NCI-H460 (cell line): ENCODE data around the gene SHROOM3. TPM values are rescaled to one million over a fixed set of nuclear protein-coding genes. Genes with fewer than 3 reads are reported as not detected.
"Not testable (repeated sequence)": the region's sequence is repeated elsewhere in the genome, so short reads cannot be mapped to it uniquely, and the experiment has no call there.

Source experiments
- DNase-seq: peaks from one replicate; pipeline ENCODE4 v3.0.0-alpha.2; 2016; ENCODE audit warnings: low read depth; ENCODE audit errors: extremely low read depth
- total RNA-seq: library from RNA; depleted of rRNA; stranded (reverse); fragments of >200 nt; shearing (Covaris generic); gene quantifications from 2 replicates; pipeline ENCODE4 v1.2.3, GENCODE V29; 2014

The SHROOM3 gene
- total RNA-seq, 1 experiment from 2014 or later = 0.40 TPM

- no peak for DNase-seq
Observed at GRCh38 chr4:76585897-76586360, 150.9 kb downstream of the SHROOM3 start.

DNA sequence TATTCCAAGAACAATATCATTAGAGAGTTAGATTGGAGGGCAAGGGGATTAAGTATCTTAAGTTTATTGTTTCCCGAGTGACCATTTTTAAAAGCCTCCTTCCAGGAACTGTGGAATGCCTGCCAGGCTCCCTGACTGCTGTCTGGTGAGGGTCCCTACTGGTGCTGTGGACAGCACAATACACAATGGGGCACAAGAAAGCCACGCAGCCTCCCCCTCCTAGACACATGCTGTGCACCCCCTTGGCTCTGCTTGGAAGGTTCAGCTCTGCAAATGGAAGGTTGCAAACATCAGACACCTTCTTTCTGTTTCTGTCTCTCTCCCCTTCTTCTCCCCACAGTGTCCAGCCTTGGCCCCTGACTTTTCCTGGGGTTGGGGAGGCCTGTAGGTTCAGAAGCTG, 153.2 kb downstream of the SHROOM3 start:
- DNase-seq = no peak

DNA sequence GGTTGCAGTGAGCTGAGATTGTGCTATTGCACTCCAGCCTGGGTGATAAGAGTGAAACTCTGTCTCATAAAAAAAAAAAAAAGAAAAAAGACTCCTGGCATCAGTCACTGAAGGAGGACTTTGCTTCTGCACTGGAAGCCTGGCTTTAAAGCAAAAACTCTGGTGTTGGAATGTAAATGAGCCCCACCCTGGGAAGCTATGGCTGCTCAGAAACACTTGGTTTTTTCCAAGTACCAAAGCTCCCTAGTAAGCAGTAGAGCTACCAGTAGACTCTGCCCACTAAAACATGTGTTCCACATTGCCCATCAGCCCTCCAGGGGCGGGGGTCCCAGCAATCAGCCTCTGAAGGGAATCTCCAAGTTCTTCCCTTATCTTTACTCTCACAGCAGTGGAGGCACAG, 154.4 kb downstream of the SHROOM3 start:
- DNase-seq = no peak

GRCh38 chr4:76589872-76590797, 155.1 kb downstream of the SHROOM3 start:
- no peak for DNase-seq

GRCh38 chr4:76590798-76591281, 155.8 kb downstream of the SHROOM3 start:
- no peak for DNase-seq

DNA sequence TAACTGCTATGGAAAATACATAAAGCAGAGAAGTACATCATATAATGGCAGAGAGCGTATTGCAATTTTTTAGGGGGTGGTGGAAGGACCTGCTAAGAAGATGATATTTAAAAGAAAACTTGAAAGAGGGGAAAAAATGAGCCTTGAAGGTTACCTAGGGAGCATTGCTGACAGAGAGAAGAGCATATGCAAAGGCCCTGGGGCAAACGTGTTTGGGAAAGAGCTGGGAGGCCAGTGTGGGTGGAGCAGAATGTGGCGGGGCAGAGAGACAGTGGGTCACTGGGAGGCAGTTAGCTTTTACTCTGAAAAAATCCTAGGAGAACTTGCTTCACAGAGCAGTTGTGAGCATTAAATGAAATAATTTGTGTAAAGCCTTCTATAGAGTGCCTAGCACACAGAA, 157.0 kb downstream of the SHROOM3 start:
- DNase-seq = no peak

GRCh38 chr4:76592460-76592859, 157.4 kb downstream of the SHROOM3 start:
- no peak for DNase-seq

DNA sequence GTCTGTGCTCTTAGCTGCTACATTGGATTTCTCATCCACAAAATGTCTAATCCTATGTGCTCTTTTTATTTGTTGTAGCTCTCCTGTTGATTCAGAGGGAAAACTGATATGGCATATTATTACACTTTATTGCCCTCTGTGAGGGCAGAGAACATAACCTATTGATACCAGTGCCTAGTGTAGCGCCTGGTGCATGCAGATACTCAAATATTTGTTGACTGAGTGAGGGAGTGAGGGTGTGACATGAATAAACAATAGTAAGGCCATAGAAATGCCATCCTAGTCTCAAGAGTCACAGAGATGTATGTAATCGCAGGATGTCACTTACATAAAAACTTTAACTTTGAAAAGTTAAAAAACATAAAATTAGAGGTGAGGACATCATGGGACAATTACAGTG, 159.1 kb downstream of the SHROOM3 start:
- DNase-seq = no peak

GRCh38 chr4:76595435-76595834, 160.4 kb downstream of the SHROOM3 start:
- DNase-seq = no peak

- no peak for DNase-seq
Observed at GRCh38 chr4:76596713-76597112, 161.7 kb downstream of the SHROOM3 start.

GRCh38 chr4:76597423-76597979, 162.5 kb downstream of the SHROOM3 start:
- DNase-seq = no peak

DNA sequence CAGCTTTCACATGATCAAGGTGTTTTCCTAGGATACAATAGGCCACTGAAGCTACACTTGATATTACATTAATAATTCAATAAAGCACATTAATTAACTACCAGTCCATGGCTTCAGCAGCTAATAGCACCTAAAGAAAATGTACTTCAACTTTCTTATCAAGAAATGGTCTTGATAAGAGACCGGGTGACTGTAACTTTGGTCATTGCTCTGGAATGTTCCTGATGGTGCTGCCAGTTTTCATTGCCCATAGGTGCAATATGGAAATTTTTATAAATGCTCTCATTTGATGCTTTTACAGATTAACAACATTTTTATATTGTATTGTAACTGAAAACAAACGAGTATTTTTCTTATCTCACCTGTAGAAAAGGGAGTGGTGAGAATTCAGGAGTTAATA, 165.4 kb downstream of the SHROOM3 start:
- DNase-seq = no peak

GRCh38 chr4:76601791-76602190, 166.8 kb downstream of the SHROOM3 start:
- no peak for DNase-seq

- no peak for DNase-seq
Observed at GRCh38 chr4:76605099-76605563, 170.1 kb downstream of the SHROOM3 start.

DNA sequence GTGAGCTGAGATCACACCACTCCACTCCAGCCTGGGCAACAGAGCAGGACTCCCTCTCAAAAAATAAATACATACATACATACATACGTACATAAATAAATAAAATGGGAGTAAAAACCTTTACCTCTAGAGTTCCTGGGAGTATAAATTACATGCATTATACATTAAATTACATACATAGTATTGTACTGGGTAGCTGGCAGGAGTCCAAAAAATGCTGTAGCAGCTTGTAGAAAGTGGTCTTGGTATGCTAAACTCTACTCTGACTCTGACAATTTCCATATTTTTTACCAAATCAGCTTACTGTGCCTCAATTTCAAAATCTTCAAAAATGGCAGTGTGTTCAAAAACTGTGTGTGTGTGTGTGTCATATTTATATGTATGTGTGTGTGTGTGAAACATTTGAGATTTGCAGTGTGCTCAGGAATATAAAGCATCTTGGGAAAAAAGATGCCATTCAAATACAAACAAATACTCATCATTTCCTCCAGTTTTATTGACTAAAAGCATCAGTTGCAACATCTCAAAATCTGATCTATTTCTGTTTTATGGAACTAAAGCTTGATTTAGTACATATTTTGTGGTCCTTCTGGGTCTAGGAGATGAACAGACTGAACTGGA, 171.7 kb downstream of the SHROOM3 start:
- DNase-seq = no peak

DNA sequence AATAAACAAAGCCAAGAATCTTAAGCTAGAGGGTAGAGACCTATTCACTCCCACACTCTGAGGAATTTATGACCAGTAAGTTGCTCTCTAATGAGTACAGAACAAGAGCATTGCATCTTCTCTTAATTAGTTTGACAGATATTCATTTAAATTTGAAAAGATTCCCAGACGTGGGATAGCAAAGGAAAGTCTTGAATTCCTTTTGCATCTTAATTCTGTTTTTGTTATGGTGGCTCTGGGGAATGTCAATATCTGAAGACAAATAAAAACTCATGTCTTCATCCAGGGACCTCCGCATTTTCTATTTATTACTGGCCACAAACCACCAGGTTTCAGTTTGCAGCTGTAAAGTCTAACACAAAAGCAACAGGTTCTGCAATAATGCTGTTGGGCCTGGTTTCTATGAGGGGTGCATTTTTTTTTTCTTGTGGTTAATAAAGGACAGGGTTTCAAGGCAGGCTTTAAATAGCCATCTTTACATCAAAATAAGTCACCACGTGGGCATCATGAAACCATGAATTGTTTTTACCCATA, 172.3 kb downstream of the SHROOM3 start:
- no peak for DNase-seq

DNA sequence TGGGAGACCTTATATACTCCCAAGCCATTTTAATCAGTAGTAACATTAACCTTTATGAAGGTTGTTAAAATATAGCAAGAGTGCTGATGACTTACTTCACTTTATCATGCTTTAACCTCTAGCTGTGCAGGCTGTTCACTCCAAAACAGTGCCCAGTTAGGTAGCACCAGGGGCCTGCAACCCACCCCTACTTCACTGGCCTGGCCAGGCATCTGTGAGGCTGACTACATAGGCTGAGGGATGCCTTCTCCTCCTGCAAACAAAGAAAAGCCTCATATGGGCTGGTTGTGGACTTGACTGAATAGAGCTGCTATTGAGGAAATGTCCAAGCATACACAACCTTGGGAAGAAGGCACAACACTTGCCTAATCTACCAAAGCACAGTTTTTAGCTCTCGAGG, 172.8 kb downstream of the SHROOM3 start:
- no peak for DNase-seq

GRCh38 chr4:76608549-76608948, 173.5 kb downstream of the SHROOM3 start:
- DNase-seq = not testable (repeated sequence)

- DNase-seq = no peak
Observed at GRCh38 chr4:76610751-76611547, 175.9 kb downstream of the SHROOM3 start.

DNA sequence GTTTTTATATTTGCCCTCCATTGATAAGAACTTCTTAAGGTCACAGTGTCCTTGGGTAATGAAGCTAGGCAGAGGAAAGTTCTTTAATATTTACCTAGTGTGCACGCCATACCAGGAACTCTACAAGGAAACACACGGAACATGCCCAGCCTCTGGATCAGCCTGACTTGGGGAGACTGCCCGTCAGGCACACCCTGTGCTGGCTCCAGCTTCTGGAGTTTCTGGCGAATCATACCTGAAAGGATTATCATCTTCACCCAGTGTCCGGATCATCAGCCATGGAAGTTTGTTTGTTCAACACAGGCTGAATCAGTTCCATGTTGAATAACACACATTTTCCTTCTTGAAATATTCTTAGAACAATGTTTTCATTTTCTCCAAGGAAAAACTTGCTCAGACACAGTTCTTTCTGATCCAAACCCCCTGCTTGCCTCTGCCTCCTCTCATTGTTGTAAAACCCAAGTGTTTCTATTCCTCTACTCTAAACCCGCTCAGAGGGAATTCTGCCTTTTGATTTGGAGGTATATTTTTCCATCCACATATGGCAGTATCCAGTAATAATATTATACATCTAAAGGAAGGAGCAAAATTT, 176.7 kb downstream of the SHROOM3 start:
- no peak for DNase-seq
